ENCODE data around the gene THRA. TPM values are rescaled to one million over a fixed set of nuclear protein-coding genes. Genes with fewer than 3 reads are reported as not detected.

Gene THRA
- total and polyA plus RNA-seq, 5 experiments from 2014 or later = 11.3 to 54.2 (median 23.3) TPM

GRCh38 chr17:40032322-40033320 lies 30.1 kb upstream of the THRA start:
- Mint-ChIP-seq H3K27me3 (no peaks in the 10 kb centered on the region), H3K36me3 (peaks cover 5 to 79% (median 19%) of the 10 kb centered on the region in 3 donors), H3K4me1 (peaks cover 0 to 3% (median 0%) of the 10 kb centered on the region in 4 donors), H3K9me3 (no peaks in the 10 kb centered on the region), H3K4me3 (no peak overlapping the region), H3K27ac (no peak overlapping the region)
- POLR2A ChIA-PET = no interaction called here
- no peak for DNase-seq
- ATAC-seq = no peak

- H3K9me3 Mint-ChIP-seq = no peaks in the 10 kb centered on the region
- POLR2A ChIA-PET = no interaction called here
Observed at GRCh38 chr17:40033339-40033738, 29.4 kb upstream of the THRA start.

GRCh38 chr17:40034426-40035161 lies 28.2 kb upstream of the THRA start:
- POLR2A ChIA-PET = interaction anchor here (0.6 to 0.9 kb wide), 2 partner anchors 20 to 351 kb away, joined by 3 read pairs; partner anchors contain the start of gene MED24
- Mint-ChIP-seq H3K36me3 (peaks cover 5 to 62% (median 11%) of the 10 kb centered on the region in 3 donors), H3K27ac (peak overlapping the region in 1 of 10 donors; percentile 38), H3K27me3 (no peaks in the 10 kb centered on the region), H3K4me1 (peaks cover 0 to 5% (median 4%) of the 10 kb centered on the region in 4 donors), H3K4me3 (no peak overlapping the region), H3K9me3 (no peaks in the 10 kb centered on the region)
- no peak for DNase-seq
- no peak for ATAC-seq

More at GRCh38 chr17:40033339-40033738, 29.4 kb upstream of the THRA start:
- H3K27ac Mint-ChIP-seq = no peak overlapping the region
- peaks cover 5 to 75% (median 19%) of the 10 kb centered on the region in 3 donors for H3K36me3 Mint-ChIP-seq
- DNase-seq (no peak), ATAC-seq (no peak)
- H3K4me1 Mint-ChIP-seq = peaks cover 0 to 3% (median 0%) of the 10 kb centered on the region in 4 donors
- H3K27me3 Mint-ChIP-seq = no peaks in the 10 kb centered on the region
- no peak overlapping the region for H3K4me3 Mint-ChIP-seq

GRCh38 chr17:40035162-40035559 lies 27.6 kb upstream of the THRA start:
- H3K4me1 Mint-ChIP-seq = peaks cover 0 to 5% (median 4%) of the 10 kb centered on the region in 4 donors
- no peak overlapping the region for H3K4me3 Mint-ChIP-seq
- ATAC-seq (no peak), DNase-seq (no peak)
- POLR2A ChIA-PET = interaction anchor here (0.9 kb wide), 1 partner anchor 19 kb away, joined by 3 read pairs; the partner anchor contains the start of gene MED24
- no peaks in the 10 kb centered on the region for H3K27me3 Mint-ChIP-seq
- peaks cover 5 to 57% (median 9%) of the 10 kb centered on the region in 3 donors for H3K36me3 Mint-ChIP-seq
- no peak overlapping the region for H3K27ac Mint-ChIP-seq
- H3K9me3 Mint-ChIP-seq = no peaks in the 10 kb centered on the region

GRCh38 chr17:40038882-40039513 lies 23.8 kb upstream of the THRA start:
- POLR2A ChIA-PET = interaction anchor here (1.7 kb wide), 1 partner anchor 22 kb away, joined by 3 read pairs; no protein-coding TSS in a partner anchor
- peak overlapping the region in 3 of 10 donors; percentile 19 to 78 (median 47) for H3K27ac Mint-ChIP-seq
- peak in 1 of 10 donors; percentile 23 for DNase-seq

GRCh38 chr17:40041196-40041595 lies 21.6 kb upstream of the THRA start:
- no peak for ATAC-seq
- H3K36me3 Mint-ChIP-seq = peaks cover 0 to 48% (median 3%) of the 10 kb centered on the region in 3 donors
- H3K27me3 Mint-ChIP-seq = no peaks in the 10 kb centered on the region
- no peak overlapping the region for H3K4me3 Mint-ChIP-seq
- DNase-seq = no peak
- POLR2A ChIA-PET = no interaction called here
- peak overlapping the region in 3 of 10 donors; percentile 4 to 20 (median 14) for H3K27ac Mint-ChIP-seq
- peaks cover 0 to 8% (median 6%) of the 10 kb centered on the region in 4 donors for H3K4me1 Mint-ChIP-seq
- no peaks in the 10 kb centered on the region for H3K9me3 Mint-ChIP-seq

More at GRCh38 chr17:40038882-40039513, 23.8 kb upstream of the THRA start:
- no peak for ATAC-seq
- Mint-ChIP-seq H3K36me3 (peaks cover 1 to 51% (median 4%) of the 10 kb centered on the region in 3 donors), H3K4me3 (no peak overlapping the region), H3K9me3 (no peaks in the 10 kb centered on the region), H3K4me1 (peaks cover 0 to 8% (median 6%) of the 10 kb centered on the region in 4 donors), H3K27me3 (no peaks in the 10 kb centered on the region)

GRCh38 chr17:40056379-40057015 lies 6.3 kb upstream of the THRA start:
- Mint-ChIP-seq H3K4me3 (peak overlapping the region in 1 of 10 donors; percentile 34), H3K36me3 (peaks cover 0 to 15% (median 0%) of the 10 kb centered on the region in 3 donors), H3K4me1 (peaks cover 7 to 22% (median 16%) of the 10 kb centered on the region in 4 donors), H3K27ac (peak overlapping the region in 1 of 10 donors; percentile 45), H3K9me3 (no peaks in the 10 kb centered on the region), H3K27me3 (peaks cover 0 to 2% (median 0%) of the 10 kb centered on the region in 5 donors)
- no peak for DNase-seq
- no peak for ATAC-seq
- POLR2A ChIA-PET = interaction anchor here (1.0 to 3.2 kb wide), 2 partner anchors 8 to 46 kb away, joined by 3 to 34 read pairs; partner anchors contain the start of gene THRA

- DNase-seq (no peak), ATAC-seq (no peak)
- H3K27ac Mint-ChIP-seq = peak overlapping the region in 1 of 10 donors; percentile 50
- H3K4me3 Mint-ChIP-seq = no peak overlapping the region
- peaks cover 0 to 2% (median 0%) of the 10 kb centered on the region in 5 donors for H3K27me3 Mint-ChIP-seq
- POLR2A ChIA-PET = interaction anchor here (1.0 to 1.6 kb wide), 3 partner anchors 18 to 55 kb away, joined by 3 to 5 read pairs (median 4); no protein-coding TSS in a partner anchor
- no peaks in the 10 kb centered on the region for H3K9me3 Mint-ChIP-seq
- H3K4me1 Mint-ChIP-seq = peaks cover 13 to 27% (median 23%) of the 10 kb centered on the region in 4 donors
- peaks cover 0 to 2% (median 0%) of the 10 kb centered on the region in 3 donors for H3K36me3 Mint-ChIP-seq
Observed at GRCh38 chr17:40058186-40058784, 4.5 kb upstream of the THRA start.

GRCh38 chr17:40058865-40059264 lies 3.9 kb upstream of the THRA start:
- DNase-seq (no peak), ATAC-seq (no peak)
- POLR2A ChIA-PET = interaction anchor here (0.6 to 1.6 kb wide), 4 partner anchors 9 to 54 kb away, joined by 3 to 5 read pairs (median 4); no protein-coding TSS in a partner anchor
- Mint-ChIP-seq H3K4me1 (peaks cover 12 to 27% (median 24%) of the 10 kb centered on the region in 4 donors), H3K36me3 (peaks cover 0 to 2% (median 0%) of the 10 kb centered on the region in 3 donors), H3K27me3 (peaks cover 0 to 2% (median 0%) of the 10 kb centered on the region in 5 donors), H3K9me3 (no peaks in the 10 kb centered on the region), H3K4me3 (no peak overlapping the region), H3K27ac (no peak overlapping the region)

- peak overlapping the region in 3 of 10 donors; percentile 11 to 45 (median 26) for H3K4me3 Mint-ChIP-seq
- peaks cover 0 to 2% (median 0%) of the 10 kb centered on the region in 5 donors for H3K27me3 Mint-ChIP-seq
- peaks cover 18 to 28% (median 25%) of the 10 kb centered on the region in 4 donors for H3K4me1 Mint-ChIP-seq
- no peak for DNase-seq
- no peaks in the 10 kb centered on the region for H3K36me3 Mint-ChIP-seq
- ATAC-seq = no peak
- no peaks in the 10 kb centered on the region for H3K9me3 Mint-ChIP-seq
- peak overlapping the region in 1 of 10 donors; percentile 38 for H3K27ac Mint-ChIP-seq
- POLR2A ChIA-PET = interaction anchor here (0.6 to 1.9 kb wide), 7 partner anchors 10 to 80 kb away, joined by 3 to 5 read pairs (median 4); partner anchors contain the start of gene CASC3
Observed at GRCh38 chr17:40059729-40060475, 2.9 kb upstream of the THRA start.
